HG02981 (cell line): ENCODE results near the gene KIAA0319L.
A peak's percentile ranks its signal among the peaks of the same experiment; 100 is the strongest.

ENCODE experiments used
- ATAC-seq: cut with Tn5 transposase; IDR thresholded peaks from one replicate; pipeline ENCODE4 v1.9.1; 2021; ENCODE audit warnings: mild to moderate bottlenecking, moderate library complexity; ENCODE audit not compliant: unreplicated experiment

KIAA0319L gene

DNA sequence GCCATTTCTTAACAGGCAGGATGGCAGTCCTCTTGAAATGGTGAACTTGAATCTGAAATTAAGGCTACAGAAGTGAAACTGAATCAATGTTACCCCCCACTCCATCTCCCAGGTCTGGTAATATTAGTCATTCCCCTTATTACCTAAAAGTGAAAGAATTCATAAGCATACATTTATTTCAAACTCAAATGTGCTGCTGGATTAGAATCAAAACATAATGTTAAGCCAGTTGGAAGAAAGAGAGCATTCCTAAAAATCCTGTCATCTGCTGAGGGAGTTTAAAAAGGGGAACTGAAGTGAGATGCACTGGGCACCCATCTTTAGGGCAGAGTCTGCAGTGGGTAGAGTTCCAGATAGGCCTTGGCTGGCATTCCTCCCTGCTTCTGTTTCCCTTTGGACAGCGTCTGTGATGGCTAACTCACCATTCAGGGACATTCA, 17.4 kb downstream of the KIAA0319L start:
- ATAC-seq, result peak; percentile 49

DNA sequence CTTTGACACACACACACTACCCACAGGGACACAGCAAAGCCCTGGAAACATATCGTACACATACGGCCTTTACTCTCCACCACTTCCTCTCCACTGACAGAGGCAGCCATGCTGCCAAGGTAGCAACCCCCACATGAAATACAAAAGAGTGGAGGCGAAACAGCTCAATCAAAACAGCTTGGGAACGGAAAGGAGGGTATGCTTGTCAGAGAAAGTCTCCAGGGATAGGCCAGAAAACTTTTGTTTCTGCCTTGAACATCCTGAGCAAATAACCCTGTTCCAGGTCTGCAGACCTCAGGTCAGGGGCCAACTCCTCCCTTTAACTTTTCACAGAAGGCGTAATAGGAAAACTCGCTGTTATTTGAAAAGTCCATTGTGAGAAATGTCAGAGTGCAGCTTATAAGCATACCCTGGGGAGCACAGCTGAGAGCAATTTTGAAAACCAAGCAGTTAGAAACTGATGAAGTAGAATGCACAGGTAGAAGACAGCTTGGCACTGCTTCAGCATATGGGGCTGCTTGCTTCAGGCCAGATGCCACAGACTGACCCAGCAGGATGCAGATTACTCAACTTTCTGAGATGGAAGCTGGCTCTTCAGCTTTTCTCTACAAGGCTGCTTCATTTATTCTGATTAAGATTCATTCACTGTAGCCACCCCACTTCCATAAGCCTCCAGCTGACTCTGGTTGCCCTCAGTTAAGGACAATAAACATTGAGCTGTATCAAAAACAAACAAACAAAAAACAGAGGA, 18.0 kb downstream of the KIAA0319L start:
- ATAC-seq, result peak; percentile 37

DNA sequence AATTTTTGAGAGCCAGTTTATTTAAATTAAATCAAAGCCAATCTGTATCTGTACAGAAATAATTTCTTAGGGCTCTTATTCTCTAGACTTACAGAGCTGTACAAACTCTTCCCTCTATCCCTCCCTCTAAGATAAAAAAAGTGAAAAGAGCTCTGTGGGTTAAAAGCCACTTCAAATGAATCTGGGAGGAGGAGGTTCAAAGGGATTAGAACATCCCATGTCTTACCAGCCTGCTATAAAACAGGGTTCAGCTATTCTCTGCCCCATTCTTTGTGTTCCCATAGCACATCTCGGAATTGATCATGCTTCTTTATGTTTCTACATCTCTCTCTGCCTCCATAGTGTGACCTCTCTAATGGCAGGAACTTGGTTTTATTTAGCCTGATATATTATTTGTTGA, 19.4 kb downstream of the KIAA0319L start:
- no peak for ATAC-seq

DNA sequence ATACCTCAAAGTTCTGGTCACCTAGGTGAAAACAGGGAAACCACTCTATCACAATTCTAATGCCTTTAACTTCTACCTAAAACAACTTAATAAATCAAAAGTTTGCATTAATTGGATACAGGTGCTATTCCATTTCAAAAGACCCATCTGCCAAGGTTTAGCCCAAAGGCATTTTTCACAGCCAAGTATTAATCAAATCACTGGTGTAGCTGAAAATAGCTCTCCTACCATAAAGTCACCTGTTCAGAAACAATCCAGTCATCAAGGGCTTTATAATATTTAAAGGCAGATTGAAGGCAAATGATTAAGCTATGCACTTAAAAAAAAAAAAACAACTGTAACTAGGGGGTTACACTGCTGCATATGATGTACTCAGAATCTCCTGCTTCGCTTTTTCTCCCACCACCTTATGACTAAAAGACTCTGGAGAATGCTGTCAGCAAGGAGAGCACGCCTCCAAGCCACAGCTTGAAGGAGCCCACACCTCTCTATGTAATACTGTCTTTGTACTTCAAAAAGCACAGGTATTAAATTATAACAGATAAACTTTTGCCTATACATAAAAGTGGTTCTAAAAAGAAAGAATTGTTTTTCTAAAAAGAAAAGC, 20.5 kb downstream of the KIAA0319L start:
- ATAC-seq, result no peak

DNA sequence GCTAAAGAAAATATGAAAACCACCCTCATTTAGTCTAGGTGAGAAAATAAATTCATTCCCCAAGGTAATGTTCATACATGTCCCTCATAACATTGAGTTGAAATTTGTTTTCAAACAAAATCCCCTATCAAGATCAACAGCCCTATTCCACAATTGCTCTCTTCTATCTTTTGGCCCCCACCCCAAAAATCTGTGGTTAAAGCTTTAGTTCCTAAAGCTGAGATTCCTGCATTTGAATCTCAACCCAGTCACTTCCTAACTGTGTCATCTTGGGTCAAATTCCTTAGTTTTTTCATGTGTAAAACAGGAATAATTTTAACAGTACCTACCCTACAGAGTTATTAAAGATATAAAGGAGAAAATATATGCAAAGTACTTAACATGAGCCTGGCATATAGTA, 22.0 kb downstream of the KIAA0319L start:
- no peak for ATAC-seq

DNA sequence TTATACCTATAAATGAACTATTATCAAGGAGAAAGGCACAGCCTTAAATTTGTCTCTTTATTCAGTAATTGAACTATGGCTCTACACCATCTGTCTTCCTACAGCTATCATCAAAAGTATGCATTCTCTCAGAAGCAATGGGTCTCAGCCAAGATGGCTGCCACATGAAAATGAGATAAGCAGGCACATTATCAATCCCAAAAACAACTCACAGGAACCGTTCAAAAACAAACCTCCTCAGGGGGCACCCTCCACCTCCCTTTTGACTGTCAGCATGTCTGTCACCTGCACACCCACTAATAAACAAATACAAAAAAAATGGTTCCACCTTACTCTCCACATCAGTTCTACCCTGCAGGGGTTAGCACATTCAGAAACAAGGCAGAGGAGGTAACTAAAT, 23.6 kb downstream of the KIAA0319L start:
- ATAC-seq, result no peak

DNA sequence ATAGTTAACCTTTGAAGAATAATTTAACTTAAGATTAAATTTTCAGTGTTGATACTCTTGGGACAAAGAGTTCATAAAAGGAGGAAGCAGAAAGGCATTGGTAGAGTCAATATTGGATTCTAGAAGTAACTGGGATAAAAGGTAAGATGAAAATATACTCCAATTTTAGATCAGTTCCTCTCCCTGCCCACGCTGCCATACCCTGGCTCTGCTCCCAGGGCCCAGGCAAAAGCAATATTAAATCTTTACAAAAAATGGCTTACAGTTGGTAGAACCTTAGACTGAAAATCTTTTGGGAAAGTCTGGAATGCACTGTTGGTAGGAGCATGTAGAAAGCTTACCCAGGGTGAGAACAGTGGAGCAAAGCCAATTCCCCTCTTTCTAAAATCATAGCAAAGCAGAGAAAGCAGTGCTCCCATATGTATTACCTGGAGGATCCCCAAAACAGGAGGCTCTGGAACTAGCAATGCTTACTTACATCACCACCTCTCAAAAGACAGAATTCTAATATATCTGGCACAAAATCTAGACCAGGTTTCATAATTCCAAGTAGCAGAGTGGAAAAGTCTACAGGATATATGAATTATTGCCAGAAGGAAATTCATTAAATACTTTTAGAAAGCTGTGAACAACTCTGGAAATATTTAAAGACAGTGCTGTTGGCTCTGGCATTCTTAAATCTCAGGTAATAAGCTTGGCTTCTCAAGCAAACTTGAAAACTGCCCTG, 24.5 kb downstream of the KIAA0319L start:
- ATAC-seq, result no peak

DNA sequence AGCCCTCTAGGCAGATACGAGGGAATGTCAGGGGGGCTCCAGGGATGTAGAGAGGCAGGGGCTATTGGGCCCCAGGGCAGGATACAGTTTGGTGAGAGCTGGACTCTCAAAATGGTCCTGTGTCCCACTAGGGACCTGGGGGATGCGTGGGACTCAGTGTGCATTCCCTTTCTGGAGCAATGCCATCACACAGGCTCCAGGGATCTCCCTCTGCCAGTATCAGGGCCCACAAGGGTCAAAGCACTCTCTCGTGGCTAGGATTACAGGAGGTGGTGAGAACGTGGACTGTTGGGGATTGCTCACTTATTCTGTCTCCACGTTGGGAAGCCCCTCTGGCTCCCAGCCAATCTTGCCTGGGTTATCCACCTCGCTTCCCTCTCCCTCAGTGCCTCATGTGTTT, 25.8 kb downstream of the KIAA0319L start:
- no peak for ATAC-seq

DNA sequence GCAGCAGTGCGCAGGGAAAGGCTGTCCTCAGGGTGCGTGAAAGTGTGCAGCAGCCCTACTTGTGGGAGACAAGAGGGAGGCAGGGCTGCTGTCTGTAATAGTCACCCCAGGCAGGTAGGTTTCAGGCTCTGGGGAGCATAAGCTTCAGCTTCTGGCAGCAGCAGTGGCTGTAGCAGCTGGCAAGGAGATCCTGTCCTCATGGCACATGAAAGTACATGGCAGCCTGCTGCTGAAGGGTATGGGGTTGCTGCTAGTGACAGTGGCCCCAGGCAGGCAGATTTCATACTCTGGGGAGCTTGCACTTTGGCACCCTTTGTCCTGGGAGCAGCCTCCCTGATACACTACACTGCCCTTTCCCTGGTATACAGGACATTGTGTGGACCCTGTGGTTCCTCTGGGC, 26.3 kb downstream of the KIAA0319L start:
- no peak for ATAC-seq

DNA sequence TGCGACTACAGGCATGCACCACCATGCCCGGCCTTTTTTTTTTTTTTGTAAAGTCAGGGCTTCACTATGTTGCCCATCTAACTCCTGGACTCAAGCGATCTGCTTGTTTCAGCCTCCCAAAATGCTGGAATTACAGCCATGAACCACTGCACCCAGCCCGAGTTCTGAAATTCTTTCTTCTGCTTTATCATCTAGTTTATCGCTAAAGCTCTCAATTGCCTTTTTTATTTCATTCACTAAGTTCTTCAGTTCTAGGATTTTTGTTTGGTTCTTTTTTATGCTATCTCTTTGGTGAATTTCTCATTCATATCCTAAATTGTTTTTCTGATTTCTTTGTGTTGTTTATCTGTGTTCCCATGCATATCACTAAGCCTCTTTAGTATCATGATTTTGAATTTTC, 27.0 kb downstream of the KIAA0319L start:
- ATAC-seq, result no peak

DNA sequence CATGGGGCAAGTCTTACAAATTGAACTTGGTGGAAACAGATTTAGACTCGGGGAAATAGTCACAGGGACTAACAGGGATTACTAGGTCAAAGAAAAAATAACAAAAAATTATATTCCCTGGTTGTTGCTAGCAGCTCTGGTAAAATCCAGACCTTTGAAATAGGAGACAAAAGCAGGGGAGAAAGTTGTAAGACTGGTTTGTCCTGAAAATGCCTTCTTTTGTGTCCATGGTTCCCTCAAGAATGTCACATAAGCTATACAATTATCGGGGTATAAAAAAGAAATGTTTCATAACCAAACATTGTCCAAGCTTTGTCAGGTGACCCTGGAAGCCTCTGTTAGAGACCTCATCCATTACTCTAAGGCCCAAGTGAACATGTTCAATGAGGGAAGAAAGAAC, 33.1 kb downstream of the KIAA0319L start:
- no peak for ATAC-seq

DNA sequence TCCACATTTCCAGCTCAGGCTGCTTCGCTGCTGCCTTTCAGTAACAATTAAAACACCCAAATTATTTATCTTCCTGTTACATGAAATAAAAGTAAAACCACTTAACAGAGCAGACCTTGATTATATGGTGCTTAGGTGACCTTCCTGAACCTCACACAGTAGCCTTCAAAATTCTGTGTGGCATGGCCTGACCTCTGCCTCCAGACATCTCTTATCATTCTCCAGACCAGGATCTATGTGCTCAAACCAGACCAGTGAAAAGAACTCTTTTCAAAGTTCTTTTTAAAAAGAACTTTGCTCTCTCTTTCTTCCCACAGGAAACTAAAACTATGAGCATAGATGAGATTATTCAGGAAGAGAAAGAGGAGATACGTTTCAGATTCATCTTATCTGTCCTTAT, 37.8 kb downstream of the KIAA0319L start:
- ATAC-seq, result no peak

DNA sequence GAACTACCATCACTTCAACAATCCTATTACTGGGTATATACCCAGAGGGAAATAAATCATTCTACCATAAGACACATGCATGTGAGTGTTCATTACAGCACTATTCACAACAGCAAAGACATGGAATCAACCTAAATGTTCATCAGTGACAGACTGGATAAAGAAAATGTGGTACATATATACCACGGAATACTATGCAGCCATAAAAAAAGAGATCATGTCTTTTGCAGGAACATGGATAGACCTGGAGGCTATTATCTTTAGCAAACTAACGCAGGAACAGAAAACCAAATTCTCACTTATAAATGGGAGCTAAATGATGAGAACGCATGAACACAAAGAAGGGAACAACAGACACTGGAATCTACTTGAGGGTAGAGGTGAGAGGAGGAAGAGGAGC, 39.0 kb downstream of the KIAA0319L start:
- ATAC-seq, result no peak

DNA sequence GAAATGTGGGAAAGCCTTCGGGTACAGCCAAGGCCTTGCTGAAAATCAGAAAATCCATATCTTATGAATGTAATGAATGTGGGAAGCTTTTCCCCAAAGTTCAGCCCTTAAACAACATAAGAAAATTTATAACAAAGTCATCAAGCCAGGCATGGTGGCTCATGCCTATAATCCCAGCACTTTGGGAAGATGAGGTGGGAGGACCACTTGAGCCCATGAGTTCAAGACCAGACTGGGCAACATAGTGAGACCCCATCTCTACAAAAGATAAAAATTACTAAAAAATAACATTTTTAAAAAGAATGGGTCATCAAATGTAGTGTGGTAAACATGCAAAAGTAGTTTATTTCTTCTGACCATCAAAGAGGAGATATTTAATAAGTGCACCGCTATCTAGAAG, 45.9 kb downstream of the KIAA0319L start:
- ATAC-seq, result no peak

DNA sequence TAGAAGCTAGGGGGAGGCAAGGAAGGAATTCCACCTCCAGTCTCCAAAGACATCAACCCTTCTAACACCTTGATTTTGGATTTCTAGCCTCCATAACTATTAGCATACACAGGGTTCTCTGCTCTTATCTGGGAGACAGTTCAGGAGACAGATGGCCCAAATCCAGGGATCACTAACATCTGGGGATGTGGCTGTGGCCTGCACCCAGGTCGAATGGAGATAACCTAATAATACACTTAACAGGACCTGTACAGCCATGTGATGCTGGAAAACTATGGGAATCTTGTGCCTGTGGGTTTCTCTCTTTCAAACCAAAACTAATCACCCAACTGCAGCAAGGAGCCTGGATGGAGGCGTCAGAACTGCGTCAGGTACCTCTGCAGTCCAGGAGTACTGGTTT, 47.6 kb downstream of the KIAA0319L start:
- no peak for ATAC-seq

DNA sequence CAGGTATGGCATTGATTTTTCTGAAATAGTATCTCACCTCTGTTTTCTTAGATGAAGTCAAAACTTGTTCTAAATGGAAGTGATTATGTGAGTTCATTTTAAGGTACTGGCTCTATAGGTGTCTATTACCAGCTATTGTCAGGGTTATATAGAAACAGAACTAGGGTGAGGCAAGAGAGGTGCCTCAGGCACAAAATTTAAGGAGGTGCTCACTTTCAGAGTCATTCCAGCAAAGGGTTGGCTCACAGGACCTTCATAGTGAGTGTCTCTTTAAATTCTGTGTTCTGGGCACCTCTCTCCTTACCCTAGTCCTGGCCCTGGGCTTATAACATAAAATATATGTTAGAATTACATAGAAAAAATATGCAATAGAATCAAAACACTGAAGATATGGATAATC, 49.3 kb downstream of the KIAA0319L start:
- no peak for ATAC-seq

DNA sequence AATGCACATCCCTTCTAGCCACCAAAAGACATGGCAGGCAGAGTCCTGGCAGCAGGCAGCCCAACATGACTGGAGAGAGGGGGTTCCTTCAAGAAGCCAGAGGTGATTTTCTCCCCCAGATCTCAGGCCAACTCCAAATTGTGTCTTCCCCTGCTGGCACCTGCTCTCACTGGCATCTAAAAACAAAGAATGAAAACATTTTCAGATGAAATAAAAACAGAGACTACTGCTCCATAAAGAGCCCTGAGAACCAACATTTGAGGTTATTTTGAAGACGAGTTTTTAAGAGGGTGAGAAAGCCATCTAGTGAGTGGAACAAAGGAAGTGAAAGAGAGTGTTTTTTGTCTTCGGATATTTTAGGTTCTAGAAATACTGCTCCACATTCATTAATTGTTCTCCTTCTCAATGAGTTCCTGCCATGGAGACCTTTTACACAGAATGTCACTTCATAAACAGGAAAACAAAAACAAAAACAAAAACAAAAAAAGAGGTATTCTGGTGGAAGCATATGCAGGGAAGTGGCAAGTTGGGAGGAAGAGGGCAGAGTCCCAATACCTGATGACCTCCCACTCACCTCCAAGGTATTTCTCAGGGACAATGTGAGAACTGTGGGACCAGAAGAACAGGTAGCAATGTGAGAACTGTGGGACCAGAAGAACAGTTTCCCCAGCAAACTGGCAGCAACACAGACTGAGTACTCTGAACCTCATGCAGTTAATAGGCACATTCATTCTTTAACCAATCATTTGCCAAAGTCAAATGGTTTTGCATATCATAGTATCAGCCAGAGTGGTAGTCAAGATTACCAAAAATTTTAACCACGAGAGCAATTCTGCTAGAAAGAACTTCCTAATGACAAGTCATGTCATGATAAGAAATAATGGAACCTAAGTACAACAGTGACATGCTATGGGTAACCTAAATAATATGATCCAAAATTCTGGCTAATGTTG, 50.0 kb downstream of the KIAA0319L start:
- ATAC-seq, result peak; percentile 49

DNA sequence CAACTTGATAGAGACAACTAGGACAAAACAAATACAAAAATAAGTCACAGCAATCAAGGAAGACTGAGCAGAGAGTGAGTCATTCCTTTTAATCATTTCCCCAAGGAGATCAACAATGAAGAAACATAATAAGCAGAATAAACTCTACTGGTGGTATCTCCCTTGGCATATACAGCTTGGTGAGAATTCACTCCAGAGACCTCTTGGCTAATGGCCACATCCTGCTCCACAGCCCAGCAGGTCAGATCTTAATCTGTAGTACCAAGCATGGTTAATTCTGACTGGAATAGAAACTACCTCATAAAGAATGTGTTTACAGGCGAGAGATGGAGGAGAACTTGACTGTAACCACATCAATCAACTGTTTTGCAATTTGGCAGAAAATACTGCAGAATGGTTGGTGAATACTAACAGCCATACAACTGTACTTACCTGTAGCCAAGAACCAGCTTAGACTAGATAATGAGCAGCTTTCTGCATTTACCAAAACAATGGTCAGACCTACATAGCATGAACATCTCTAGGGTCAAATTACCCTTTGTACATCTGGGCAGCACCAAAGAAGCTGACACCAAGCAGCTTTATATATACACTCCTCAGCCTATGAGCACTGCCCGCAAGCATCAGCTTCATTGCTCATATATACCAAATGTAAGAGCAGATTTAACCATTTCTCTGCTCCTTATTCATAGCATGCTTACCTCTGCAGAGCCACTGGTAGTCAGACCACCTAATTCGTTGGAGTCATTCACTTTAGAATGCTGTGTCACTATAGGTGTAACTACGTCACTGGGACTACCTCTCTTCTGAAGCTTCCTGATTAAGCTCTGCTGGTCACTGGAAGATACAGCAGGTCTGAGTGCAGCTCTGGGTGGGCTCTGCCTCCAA, 51.0 kb downstream of the KIAA0319L start:
- ATAC-seq, result peak; percentile 62

DNA sequence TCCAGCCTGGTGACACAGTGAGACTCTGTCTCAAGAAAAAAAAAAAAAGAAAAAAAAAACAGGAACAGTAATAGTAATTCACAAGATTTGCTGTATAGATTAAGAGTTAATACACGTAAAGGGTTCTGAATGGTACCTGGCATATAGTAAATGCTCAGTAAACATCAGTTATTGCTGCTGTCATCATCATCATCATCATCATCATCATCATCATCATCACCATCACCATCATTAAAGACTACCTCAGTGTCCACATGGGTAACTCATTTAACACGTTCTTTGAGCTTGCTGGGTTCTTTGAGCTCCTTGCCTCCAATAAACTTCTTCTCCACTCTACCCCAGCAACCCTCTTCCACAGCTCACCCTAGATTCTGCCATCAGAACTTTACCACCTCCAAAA, 55.0 kb downstream of the KIAA0319L start:
- ATAC-seq, result no peak

DNA sequence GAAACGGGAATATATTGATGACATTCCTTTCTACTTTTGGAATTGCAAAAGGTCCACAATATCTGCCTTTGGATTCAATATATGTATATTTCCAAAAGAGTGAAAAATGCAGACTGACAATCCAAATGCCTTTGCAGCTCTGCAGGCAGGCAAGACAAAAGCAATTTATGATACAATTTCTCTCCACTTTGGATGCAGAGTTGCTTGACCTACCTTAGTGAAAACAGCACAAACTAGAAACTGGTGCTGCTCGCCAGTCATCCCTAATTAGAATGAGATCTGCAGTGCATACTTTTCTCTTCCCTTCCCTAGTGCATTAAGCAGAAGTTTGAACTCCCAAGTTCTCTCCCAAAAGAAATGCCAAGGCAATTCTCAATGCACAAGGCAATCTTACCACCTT, 56.8 kb downstream of the KIAA0319L start:
- no peak for ATAC-seq
